ENCODE data around the gene PODXL2.
"Not testable (repeated sequence)": the region's sequence is repeated elsewhere in the genome, so short reads cannot be mapped to it uniquely, and the experiment has no call there.

- TF ChIP-seq CTCF (IDR thresholded peaks at IDR 0.05); POLR2AphosphoS5 (IDR thresholded peaks at IDR 0.05; ENCODE audit: low read depth, low read length); REST (IDR thresholded peaks at IDR 0.05; ENCODE audit: insufficient read depth in 1 of 2, low read depth in 2 of 2, low read length in 1 of 2); SIN3A (IDR thresholded peaks at IDR 0.05; ENCODE audit: borderline replicate concordance, insufficient read depth, low read depth, low read length); TCF7L2 (IDR thresholded peaks at IDR 0.05; ENCODE audit: low read depth, low read length): not testable (repeated sequence)
Measured at GRCh38 chr3:127654993-127655392, 26.0 kb downstream of the PODXL2 start.

Data from Panc1 (cell line).